ENCODE results near the gene UQCRFS1. TPM values are rescaled to one million over a fixed set of nuclear protein-coding genes. Genes with fewer than 3 reads are reported as not detected.

UQCRFS1 gene
- total RNA-seq, 1 experiment from 2014 or later = 44.4 TPM

GRCh38 chr19:29171525-29171924 lies 41.4 kb downstream of the UQCRFS1 start:
- Mint-ChIP-seq H3K9me3 (ENCODE audit: unreplicated experiment) (peaks cover 36% of the 10 kb centered on the region), H3K4me1 (ENCODE audit: insufficient read depth, unreplicated experiment) (no peaks in the 10 kb centered on the region), H3K4me3 (ENCODE audit: unreplicated experiment) (no peak overlapping the region), H3K27ac (ENCODE audit: low read depth, unreplicated experiment) (no peak overlapping the region), H3K36me3 (ENCODE audit: insufficient read depth, unreplicated experiment) (no peaks in the 10 kb centered on the region), H3K27me3 (ENCODE audit: insufficient read depth, unreplicated experiment) (no peaks in the 10 kb centered on the region)
- CTCF ChIA-PET = interaction anchor here (0.7 kb wide), 1 partner anchor 532 kb away, joined by 3 read pairs; no protein-coding TSS in a partner anchor
- intact Hi-C loops (cut with micrococcal nuclease) = no loop called here
- BruUV-seq (replicated peaks) = no TSS peak
- no peak for DNase-seq (ENCODE audit: unreplicated experiment)
- TF ChIP-seq CTCF (IDR thresholded peaks at IDR 0.05; ENCODE audit: unreplicated experiment) = no peak
- POLR2A ChIA-PET = no interaction called here

GRCh38 chr19:29170554-29170953 lies 42.4 kb downstream of the UQCRFS1 start:
- POLR2A ChIA-PET = no interaction called here
- H3K36me3 Mint-ChIP-seq (ENCODE audit: insufficient read depth, unreplicated experiment) = no peaks in the 10 kb centered on the region
- no peak for TF ChIP-seq CTCF (IDR thresholded peaks at IDR 0.05; ENCODE audit: unreplicated experiment)
- DNase-seq (ENCODE audit: unreplicated experiment) = no peak
- no peaks in the 10 kb centered on the region for H3K4me1 Mint-ChIP-seq (ENCODE audit: insufficient read depth, unreplicated experiment)
- intact Hi-C loops (cut with micrococcal nuclease) = no loop called here
- H3K4me3 Mint-ChIP-seq (ENCODE audit: unreplicated experiment) = no peak overlapping the region
- H3K27ac Mint-ChIP-seq (ENCODE audit: low read depth, unreplicated experiment) = no peak overlapping the region
- no peaks in the 10 kb centered on the region for H3K27me3 Mint-ChIP-seq (ENCODE audit: insufficient read depth, unreplicated experiment)
- BruUV-seq (replicated peaks) = no TSS peak
- H3K9me3 Mint-ChIP-seq (ENCODE audit: unreplicated experiment) = peaks cover 33% of the 10 kb centered on the region
- CTCF ChIA-PET = no interaction called here

- intact Hi-C loops (cut with micrococcal nuclease) = no loop called here
- Mint-ChIP-seq H3K27ac (ENCODE audit: low read depth, unreplicated experiment) (no peak overlapping the region), H3K9me3 (ENCODE audit: unreplicated experiment) (peaks cover 26% of the 10 kb centered on the region), H3K36me3 (ENCODE audit: insufficient read depth, unreplicated experiment) (no peaks in the 10 kb centered on the region), H3K4me3 (ENCODE audit: unreplicated experiment) (no peak overlapping the region), H3K4me1 (ENCODE audit: insufficient read depth, unreplicated experiment) (no peaks in the 10 kb centered on the region), H3K27me3 (ENCODE audit: insufficient read depth, unreplicated experiment) (no peaks in the 10 kb centered on the region)
- TF ChIP-seq CTCF (IDR thresholded peaks at IDR 0.05; ENCODE audit: unreplicated experiment) = no peak
- POLR2A ChIA-PET = no interaction called here
- DNase-seq (ENCODE audit: unreplicated experiment) = no peak
- CTCF ChIA-PET = no interaction called here
- no TSS peak for BruUV-seq (replicated peaks)
These were observed 50.3 kb downstream of the UQCRFS1 start for GRCh38 chr19:29162694-29163093.

- H3K4me1 Mint-ChIP-seq (ENCODE audit: insufficient read depth, unreplicated experiment) = no peaks in the 10 kb centered on the region
- ChIA-PET CTCF (no interaction called here), POLR2A (no interaction called here)
- intact Hi-C loops (cut with micrococcal nuclease) = no loop called here
- BruUV-seq (replicated peaks) = no TSS peak
- no peak for DNase-seq (ENCODE audit: unreplicated experiment)
- no peak overlapping the region for H3K27ac Mint-ChIP-seq (ENCODE audit: low read depth, unreplicated experiment)
- no peak for TF ChIP-seq CTCF (IDR thresholded peaks at IDR 0.05; ENCODE audit: unreplicated experiment)
- H3K36me3 Mint-ChIP-seq (ENCODE audit: insufficient read depth, unreplicated experiment) = no peaks in the 10 kb centered on the region
- no peaks in the 10 kb centered on the region for H3K27me3 Mint-ChIP-seq (ENCODE audit: insufficient read depth, unreplicated experiment)
- H3K9me3 Mint-ChIP-seq (ENCODE audit: unreplicated experiment) = peaks cover 43% of the 10 kb centered on the region
- no peak overlapping the region for H3K4me3 Mint-ChIP-seq (ENCODE audit: unreplicated experiment)
These were observed 57.3 kb downstream of the UQCRFS1 start for GRCh38 chr19:29155683-29156082.

All from MCF 10A (cell line).